Progenitor cell of endocrine pancreas (in vitro differentiated cells): Measurements from ENCODE around the gene ARSA. TPM values are rescaled to one million over a fixed set of nuclear protein-coding genes. Genes with fewer than 3 reads are reported as not detected.

Source experiments
- DNase-seq: peaks from one replicate; pipeline ENCODE4 v3.0.0; 2021; ENCODE audit warnings: low spot score; ENCODE audit not compliant: unreplicated experiment
- H3K27ac Mint-ChIP-seq: 2 replicates; pipeline ENCODE4 v1.8.0; 2021; ENCODE audit warnings: mild to moderate bottlenecking, moderate library complexity, mixed read lengths
- H3K27me3 Mint-ChIP-seq: 2 replicates; pipeline ENCODE4 v1.8.0; 2021; ENCODE audit warnings: mixed read lengths
- H3K36me3 Mint-ChIP-seq: 2 replicates; pipeline ENCODE4 v1.8.0; 2022; ENCODE audit warnings: mixed read lengths; ENCODE audit not compliant: insufficient read depth
- H3K4me1 Mint-ChIP-seq: 2 replicates; pipeline ENCODE4 v1.8.0; 2021; ENCODE audit warnings: low read depth, mixed read lengths
- H3K4me3 Mint-ChIP-seq: 2 replicates; pipeline ENCODE4 v1.8.0; 2021; ENCODE audit warnings: low read depth, mild to moderate bottlenecking, moderate library complexity, mixed read lengths
- H3K9me3 Mint-ChIP-seq: 2 replicates; pipeline ENCODE4 v1.8.0; 2021; ENCODE audit warnings: low read depth, mixed read lengths
- total RNA-seq: library from RNA; stranded (reverse); gene quantifications from 2 replicates; pipeline ENCODE4 v1.2.1, GENCODE V29; 2021
- TF ChIP-seq, protein P1 (sequence below): fragments of 200-600 bp; sonication (generic); IDR thresholded peaks from one replicate; pipeline ENCODE4 v1.5.0; 2021; ENCODE audit warnings: antibody characterized with exemption, mild to moderate bottlenecking; ENCODE audit not compliant: unreplicated experiment

Gene ARSA
- total RNA-seq, 1 donor from 2014 or later = 36.2 TPM

DNA sequence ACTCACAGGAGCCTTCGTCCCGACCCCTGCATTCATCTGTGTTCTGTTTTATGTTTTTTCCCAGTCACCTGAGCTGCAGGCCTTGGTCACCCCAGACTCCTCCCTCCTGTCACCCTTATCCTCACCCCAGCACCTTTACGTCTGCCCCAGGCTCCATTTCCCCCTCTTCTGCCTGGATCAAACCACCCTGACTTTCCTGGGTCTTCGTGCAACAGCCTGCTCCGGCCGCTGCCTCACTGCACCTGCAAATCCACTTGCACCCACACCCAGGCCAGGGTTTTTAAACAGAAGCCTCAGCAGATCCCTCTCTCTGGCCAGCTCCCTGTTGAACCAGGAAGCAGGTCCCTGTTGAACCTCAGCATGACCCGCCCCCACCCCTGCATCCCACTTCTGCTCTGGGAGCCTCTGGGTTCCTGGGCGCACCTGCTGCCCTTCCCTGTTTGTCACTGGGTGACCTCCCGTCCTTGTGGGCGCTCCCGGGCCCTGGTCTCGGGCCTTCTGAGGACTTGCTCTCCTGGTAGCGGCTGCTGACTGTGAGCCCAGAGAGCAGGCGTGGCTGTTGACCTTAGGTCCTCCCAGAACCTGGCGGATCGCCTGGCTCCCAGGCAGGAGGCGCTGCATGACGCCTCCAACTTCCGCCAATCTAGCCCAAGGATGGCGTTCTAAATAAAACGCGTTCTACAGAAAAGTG, 14.5 kb downstream of the ARSA start:
- TF ChIP-seq, protein P1, sequence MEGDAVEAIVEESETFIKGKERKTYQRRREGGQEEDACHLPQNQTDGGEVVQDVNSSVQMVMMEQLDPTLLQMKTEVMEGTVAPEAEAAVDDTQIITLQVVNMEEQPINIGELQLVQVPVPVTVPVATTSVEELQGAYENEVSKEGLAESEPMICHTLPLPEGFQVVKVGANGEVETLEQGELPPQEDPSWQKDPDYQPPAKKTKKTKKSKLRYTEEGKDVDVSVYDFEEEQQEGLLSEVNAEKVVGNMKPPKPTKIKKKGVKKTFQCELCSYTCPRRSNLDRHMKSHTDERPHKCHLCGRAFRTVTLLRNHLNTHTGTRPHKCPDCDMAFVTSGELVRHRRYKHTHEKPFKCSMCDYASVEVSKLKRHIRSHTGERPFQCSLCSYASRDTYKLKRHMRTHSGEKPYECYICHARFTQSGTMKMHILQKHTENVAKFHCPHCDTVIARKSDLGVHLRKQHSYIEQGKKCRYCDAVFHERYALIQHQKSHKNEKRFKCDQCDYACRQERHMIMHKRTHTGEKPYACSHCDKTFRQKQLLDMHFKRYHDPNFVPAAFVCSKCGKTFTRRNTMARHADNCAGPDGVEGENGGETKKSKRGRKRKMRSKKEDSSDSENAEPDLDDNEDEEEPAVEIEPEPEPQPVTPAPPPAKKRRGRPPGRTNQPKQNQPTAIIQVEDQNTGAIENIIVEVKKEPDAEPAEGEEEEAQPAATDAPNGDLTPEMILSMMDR = no peak
- H3K4me3 Mint-ChIP-seq = no peak overlapping the region
- no peaks in the 10 kb centered on the region for H3K9me3 Mint-ChIP-seq
- no peak overlapping the region for H3K27ac Mint-ChIP-seq
- H3K4me1 Mint-ChIP-seq = no peaks in the 10 kb centered on the region
- no peaks in the 10 kb centered on the region for H3K36me3 Mint-ChIP-seq
- DNase-seq = no peak
- peaks cover 56% of the 10 kb centered on the region for H3K27me3 Mint-ChIP-seq

DNA sequence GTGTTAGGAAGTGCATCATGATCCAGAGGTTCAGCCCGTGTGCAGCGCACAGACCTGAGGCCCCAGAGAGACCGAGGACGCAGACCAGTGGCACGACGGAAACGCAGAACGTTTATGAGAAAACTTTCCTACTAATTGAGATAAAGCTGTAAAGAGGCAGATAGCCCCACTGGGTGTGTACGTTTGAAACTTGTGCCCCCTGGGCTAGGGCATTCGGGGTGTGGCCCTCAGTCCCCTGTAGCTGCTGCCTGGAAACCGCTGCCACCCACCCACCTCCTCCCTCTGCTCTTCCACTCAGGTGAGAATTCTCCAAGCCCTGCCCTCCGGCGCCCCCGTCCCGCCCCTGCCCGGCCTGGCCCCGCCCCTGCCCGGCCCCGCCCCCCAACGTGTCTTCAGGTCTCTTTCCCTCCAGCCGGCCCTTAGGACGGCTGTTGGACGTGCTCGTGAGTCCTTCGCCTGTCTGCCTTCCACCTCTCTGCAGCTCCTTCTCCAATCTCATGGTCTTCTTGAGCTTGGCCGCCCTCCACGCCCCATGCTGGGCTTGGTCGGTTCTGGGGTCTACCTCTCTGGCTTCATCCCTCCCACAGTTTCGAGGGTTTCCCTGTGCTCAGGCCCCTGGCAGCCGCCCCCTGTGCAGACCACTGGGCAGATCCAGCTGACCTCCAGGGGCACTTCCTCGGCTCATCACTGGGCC, 15.3 kb downstream of the ARSA start:
- DNase-seq = no peak
- TF ChIP-seq, protein P1 = no peak
- no peaks in the 10 kb centered on the region for H3K4me1 Mint-ChIP-seq
- no peaks in the 10 kb centered on the region for H3K9me3 Mint-ChIP-seq
- H3K4me3 Mint-ChIP-seq = no peak overlapping the region
- H3K36me3 Mint-ChIP-seq = no peaks in the 10 kb centered on the region
- H3K27ac Mint-ChIP-seq = no peak overlapping the region
- H3K27me3 Mint-ChIP-seq = peaks cover 56% of the 10 kb centered on the region

DNA sequence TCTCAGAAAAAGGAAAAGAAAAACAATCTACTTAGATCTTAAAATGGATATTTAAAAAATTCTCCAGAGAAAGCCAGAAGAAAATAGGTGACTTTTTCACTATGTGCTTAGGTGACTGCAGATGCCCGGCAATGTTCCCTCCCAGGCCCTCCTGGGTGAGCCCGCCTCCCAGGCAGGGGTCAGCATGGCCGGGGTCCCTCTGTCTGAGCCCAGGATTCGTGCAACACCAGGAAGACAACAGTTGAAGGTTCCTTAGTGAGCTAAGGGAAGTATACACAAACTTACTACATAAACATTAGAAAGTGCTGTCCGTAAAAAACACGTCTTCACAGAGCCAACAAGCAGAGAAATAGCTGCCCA, 15.8 kb downstream of the ARSA start:
- TF ChIP-seq, protein P1 = no peak
- Mint-ChIP-seq H3K27ac (no peak overlapping the region), H3K4me3 (no peak overlapping the region), H3K4me1 (no peaks in the 10 kb centered on the region), H3K9me3 (no peaks in the 10 kb centered on the region), H3K27me3 (peaks cover 58% of the 10 kb centered on the region), H3K36me3 (no peaks in the 10 kb centered on the region)
- no peak for DNase-seq

- no peaks in the 10 kb centered on the region for H3K9me3 Mint-ChIP-seq
- H3K36me3 Mint-ChIP-seq = no peaks in the 10 kb centered on the region
- no peak for DNase-seq
- H3K27me3 Mint-ChIP-seq = peaks cover 62% of the 10 kb centered on the region
- no peak overlapping the region for H3K27ac Mint-ChIP-seq
- TF ChIP-seq, protein P1 = no peak
- H3K4me1 Mint-ChIP-seq = no peaks in the 10 kb centered on the region
- no peak overlapping the region for H3K4me3 Mint-ChIP-seq
These were observed 16.5 kb downstream of the ARSA start for GRCh38 chr22:50611341-50612060.

GRCh38 chr22:50610581-50610980, 17.4 kb downstream of the ARSA start:
- H3K36me3 Mint-ChIP-seq = no peaks in the 10 kb centered on the region
- H3K9me3 Mint-ChIP-seq = no peaks in the 10 kb centered on the region
- no peak overlapping the region for H3K27ac Mint-ChIP-seq
- H3K27me3 Mint-ChIP-seq = peaks cover 65% of the 10 kb centered on the region
- H3K4me1 Mint-ChIP-seq = no peaks in the 10 kb centered on the region
- TF ChIP-seq, protein P1 = no peak
- no peak for DNase-seq
- H3K4me3 Mint-ChIP-seq = no peak overlapping the region
